MCF 10A (cell line): ENCODE data around the gene GRIK3. TPM values are rescaled to one million over a fixed set of nuclear protein-coding genes. Genes with fewer than 3 reads are reported as not detected.

Experiments
- BruUV-seq: library from RNA; stranded (reverse); fragments of 400-500 nt; replicated peaks from 2 replicates; lab custom pipeline; 2021; lab: Mats Ljungman, UMichigan
- CTCF ChIA-PET: fragments of 300-600 bp; sonication (Branson Sonifier 250); formaldehyde crosslinking; extraction: SDS; loops from one replicate; lab custom pipeline; 2021; ENCODE audit warnings: antibody characterized with exemption, inconsistent platforms; lab: Yijun Ruan, JAX
- POLR2A ChIA-PET: fragments of 300-600, 350-650 bp; sonication (Branson Sonifier 250); formaldehyde crosslinking; extraction: SDS; loops from one replicate; lab custom pipeline; 2020; ENCODE audit warnings: antibody characterized with exemption, inconsistent platforms; lab: Yijun Ruan, JAX
- DNase-seq: peaks from one replicate; pipeline ENCODE4 v3.0.0-alpha.2; 2018; ENCODE audit not compliant: unreplicated experiment
- H3K27ac Mint-ChIP-seq: one replicate; pipeline ENCODE4 v1.8.0; 2022; ENCODE audit warnings: mild to moderate bottlenecking, low read depth, mixed read lengths; ENCODE audit not compliant: unreplicated experiment
- H3K27me3 Mint-ChIP-seq: one replicate; pipeline ENCODE4 v1.8.0; 2022; ENCODE audit warnings: mixed read lengths; ENCODE audit not compliant: insufficient read depth, unreplicated experiment
- H3K36me3 Mint-ChIP-seq: one replicate; pipeline ENCODE4 v1.8.0; 2022; ENCODE audit warnings: mild to moderate bottlenecking, moderate library complexity, mixed read lengths; ENCODE audit not compliant: insufficient read depth, unreplicated experiment
- H3K4me1 Mint-ChIP-seq: one replicate; pipeline ENCODE4 v1.8.0; 2022; ENCODE audit warnings: mixed read lengths; ENCODE audit not compliant: insufficient read depth, unreplicated experiment
- H3K4me3 Mint-ChIP-seq: one replicate; pipeline ENCODE4 v1.8.0; 2022; ENCODE audit warnings: mild to moderate bottlenecking, moderate library complexity, mixed read lengths; ENCODE audit not compliant: unreplicated experiment
- H3K9me3 Mint-ChIP-seq: one replicate; pipeline ENCODE4 v1.8.0; 2022; ENCODE audit warnings: mixed read lengths; ENCODE audit not compliant: unreplicated experiment
- CTCF ChIP-seq: fragments of 200-600 bp; IDR thresholded peaks from one replicate; pipeline ENCODE4 v1.8.0; 2022; ENCODE audit warnings: antibody characterized with exemption, mild to moderate bottlenecking; ENCODE audit not compliant: unreplicated experiment
- intact Hi-C: fragments of 100-400 bp; cut with micrococcal nuclease; formaldehyde crosslinking; loops from 2 replicates; pipeline ENCODE4 v1.14.1; 2022
- total RNA-seq: library from RNA; stranded (reverse); gene quantifications from 2 replicates; pipeline ENCODE4 v1.2.3, GENCODE V29; 2022

GRIK3 gene
- total RNA-seq, 1 experiment from 2014 or later: not detected

- H3K27me3 Mint-ChIP-seq: no peaks in the 10 kb centered on the region
- H3K4me1 Mint-ChIP-seq: no peaks in the 10 kb centered on the region
- intact Hi-C loops: no loop called here
- no peaks in the 10 kb centered on the region for H3K9me3 Mint-ChIP-seq
- no peak overlapping the region for H3K4me3 Mint-ChIP-seq
- no peak for DNase-seq
- no peak overlapping the region for H3K27ac Mint-ChIP-seq
- no peak for TF ChIP-seq CTCF
- CTCF ChIA-PET: no interaction called here
- no peaks in the 10 kb centered on the region for H3K36me3 Mint-ChIP-seq
- POLR2A ChIA-PET: no interaction called here
- no TSS peak for BruUV-seq
These were observed 787 bp downstream of the GRIK3 start for GRCh38 chr1:37033355-37034101.

GRCh38 chr1:37032660-37033354, 1.5 kb downstream of the GRIK3 start:
- H3K4me3 Mint-ChIP-seq: no peak overlapping the region
- DNase-seq: no peak
- no peak overlapping the region for H3K27ac Mint-ChIP-seq
- BruUV-seq: no TSS peak
- no peaks in the 10 kb centered on the region for H3K36me3 Mint-ChIP-seq
- H3K27me3 Mint-ChIP-seq: no peaks in the 10 kb centered on the region
- intact Hi-C loops: no loop called here
- CTCF ChIA-PET: no interaction called here
- POLR2A ChIA-PET: no interaction called here
- TF ChIP-seq CTCF: no peak
- no peaks in the 10 kb centered on the region for H3K4me1 Mint-ChIP-seq
- H3K9me3 Mint-ChIP-seq: no peaks in the 10 kb centered on the region

- no peak for TF ChIP-seq CTCF
- ChIA-PET POLR2A (no interaction called here), CTCF (interaction anchor here (0.7 to 0.9 kb wide), 2 partner anchors 9 to 85 kb away, joined by 3 to 4 read pairs; no protein-coding TSS in a partner anchor)
- intact Hi-C loops: no loop called here
- DNase-seq: no peak
- Mint-ChIP-seq H3K4me3 (no peak overlapping the region), H3K27ac (no peak overlapping the region), H3K4me1 (no peaks in the 10 kb centered on the region), H3K27me3 (no peaks in the 10 kb centered on the region), H3K36me3 (peaks cover 1% of the 10 kb centered on the region), H3K9me3 (no peaks in the 10 kb centered on the region)
- no TSS peak for BruUV-seq
These were observed 2.4 kb downstream of the GRIK3 start for GRCh38 chr1:37031871-37032270.

- Mint-ChIP-seq H3K36me3 (peaks cover 4% of the 10 kb centered on the region), H3K27me3 (no peaks in the 10 kb centered on the region), H3K9me3 (no peaks in the 10 kb centered on the region), H3K4me1 (no peaks in the 10 kb centered on the region), H3K27ac (no peak overlapping the region), H3K4me3 (no peak overlapping the region)
- no TSS peak for BruUV-seq
- intact Hi-C loops: no loop called here
- CTCF ChIA-PET: interaction anchor here (0.9 kb wide), 1 partner anchor 9 kb away, joined by 3 read pairs; no protein-coding TSS in a partner anchor
- TF ChIP-seq CTCF: no peak
- DNase-seq: no peak
- POLR2A ChIA-PET: no interaction called here
These were observed 2.9 kb downstream of the GRIK3 start for GRCh38 chr1:37031429-37031828.
